BE2C (cell line): ENCODE results near the gene PDZRN4.

Experiments
- DNase-seq: peaks from one replicate; pipeline ENCODE4 v3.0.0-alpha.2; 2020
- H3K27me3 ChIP-seq: fragments of 250-450 bp; sonication (Bioruptor Pico); 2 replicates; pipeline ENCODE4 v1.5.1; 2020; ENCODE audit warnings: mild to moderate bottlenecking
- H3K36me3 ChIP-seq: fragments of 250-450 bp; sonication (Bioruptor Pico); 2 replicates; pipeline ENCODE4 v1.5.1; 2020; ENCODE audit warnings: mild to moderate bottlenecking
- H3K4me1 ChIP-seq: fragments of 250-450 bp; sonication (Bioruptor Pico); 2 replicates; pipeline ENCODE4 v1.5.1; 2020
- H3K4me3 ChIP-seq: 2 replicates; pipeline ENCODE4 v1.5.1; 2011; ENCODE audit warnings: low read depth, low read length
- H3K9me3 ChIP-seq: fragments of 250-450 bp; sonication (Bioruptor Pico); 2 replicates; pipeline ENCODE4 v1.5.1; 2020
- CTCF ChIP-seq: IDR thresholded peaks from 2 replicates; pipeline ENCODE4 v1.5.1; 2012; ENCODE audit warnings: mild to moderate bottlenecking, low read depth, low read length

PDZRN4 gene

DNA sequence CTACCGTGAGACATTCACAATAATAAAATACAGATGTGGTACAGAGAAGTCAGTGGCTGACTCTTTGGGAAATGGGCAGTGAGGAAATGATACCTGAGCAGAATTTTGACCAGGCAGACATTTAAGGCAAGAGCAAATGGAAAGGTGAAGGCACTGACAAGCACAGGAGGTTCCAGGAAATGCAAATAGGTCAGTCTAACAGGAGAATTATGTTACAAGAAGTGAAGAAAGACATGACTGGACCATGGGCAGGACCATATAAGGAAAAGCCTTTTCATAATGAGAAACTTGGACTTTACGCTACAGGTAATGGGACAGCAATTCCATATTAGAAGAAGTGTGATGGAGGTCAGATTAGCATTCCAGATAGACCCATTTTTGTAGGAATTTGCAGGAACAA is 338.9 kb downstream of the PDZRN4 start:
- TF ChIP-seq CTCF = no peak
- DNase-seq = no peak
- Histone ChIP-seq H3K9me3 (no peaks in the 10 kb centered on the region), H3K36me3 (no peaks in the 10 kb centered on the region), H3K4me3 (no peak overlapping the region), H3K4me1 (no peaks in the 10 kb centered on the region), H3K27me3 (no peaks in the 10 kb centered on the region)

DNA sequence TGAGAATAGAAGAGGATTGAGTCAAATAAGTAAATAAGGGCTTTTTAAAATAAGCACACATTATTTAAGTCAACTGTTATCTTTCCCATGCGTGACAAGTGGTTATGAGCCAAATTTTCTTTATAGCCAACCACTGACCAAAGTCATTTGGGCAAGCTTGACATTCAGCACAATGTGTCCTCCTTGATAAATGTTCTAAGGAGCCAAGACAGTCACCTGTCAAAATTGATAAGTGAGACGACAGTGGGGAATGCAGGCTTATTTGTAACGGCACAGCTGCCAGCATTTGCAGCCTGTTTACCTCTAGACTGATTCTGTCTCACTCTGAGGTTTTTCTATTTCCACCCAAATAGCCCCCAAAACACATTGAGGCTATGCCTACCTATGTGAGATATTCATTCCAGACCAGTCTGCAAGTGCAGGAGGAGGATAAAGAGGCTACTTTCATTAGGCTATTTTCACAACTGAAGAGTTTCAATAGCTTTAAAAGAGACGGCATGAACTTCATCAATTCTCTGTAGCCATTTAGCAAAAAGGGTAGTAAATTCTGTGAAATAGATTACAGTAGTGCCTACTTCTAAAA is 339.5 kb downstream of the PDZRN4 start:
- no peak overlapping the region for H3K4me3 ChIP-seq
- no peaks in the 10 kb centered on the region for H3K27me3 ChIP-seq
- TF ChIP-seq CTCF = no peak
- no peaks in the 10 kb centered on the region for H3K36me3 ChIP-seq
- no peak for DNase-seq
- no peaks in the 10 kb centered on the region for H3K4me1 ChIP-seq
- H3K9me3 ChIP-seq = no peaks in the 10 kb centered on the region

DNA sequence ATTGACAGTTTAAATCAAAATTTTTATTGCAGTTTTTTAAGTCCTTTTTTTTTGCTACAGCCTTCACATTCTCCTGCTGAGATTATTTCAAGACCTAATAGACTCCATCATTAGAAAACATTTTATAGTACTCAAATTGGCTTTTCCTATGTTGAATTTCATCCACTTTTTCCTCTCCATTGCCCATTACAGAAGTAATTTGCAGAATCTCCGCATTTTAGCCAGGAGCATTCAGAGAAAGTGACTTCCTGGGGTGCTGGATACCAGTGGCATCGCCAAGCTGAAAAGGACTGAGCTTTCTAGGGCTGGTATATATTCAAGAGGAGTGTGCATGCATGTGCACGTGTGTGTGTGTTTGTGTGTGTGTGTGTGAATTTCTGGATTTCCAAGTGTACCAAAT is 340.8 kb downstream of the PDZRN4 start:
- TF ChIP-seq CTCF = no peak
- Histone ChIP-seq H3K9me3 (no peaks in the 10 kb centered on the region), H3K4me3 (no peak overlapping the region), H3K4me1 (no peaks in the 10 kb centered on the region), H3K36me3 (no peaks in the 10 kb centered on the region), H3K27me3 (no peaks in the 10 kb centered on the region)
- DNase-seq = no peak

- Histone ChIP-seq H3K4me1 (no peaks in the 10 kb centered on the region), H3K27me3 (no peaks in the 10 kb centered on the region), H3K4me3 (no peak overlapping the region), H3K9me3 (no peaks in the 10 kb centered on the region), H3K36me3 (no peaks in the 10 kb centered on the region)
- no peak for TF ChIP-seq CTCF
- no peak for DNase-seq
Observed at GRCh38 chr12:41530441-41530840, 342.3 kb downstream of the PDZRN4 start.

GRCh38 chr12:41531147-41531829 is 343.2 kb downstream of the PDZRN4 start:
- H3K36me3 ChIP-seq = no peaks in the 10 kb centered on the region
- TF ChIP-seq CTCF = no peak
- H3K4me1 ChIP-seq = no peaks in the 10 kb centered on the region

DNA sequence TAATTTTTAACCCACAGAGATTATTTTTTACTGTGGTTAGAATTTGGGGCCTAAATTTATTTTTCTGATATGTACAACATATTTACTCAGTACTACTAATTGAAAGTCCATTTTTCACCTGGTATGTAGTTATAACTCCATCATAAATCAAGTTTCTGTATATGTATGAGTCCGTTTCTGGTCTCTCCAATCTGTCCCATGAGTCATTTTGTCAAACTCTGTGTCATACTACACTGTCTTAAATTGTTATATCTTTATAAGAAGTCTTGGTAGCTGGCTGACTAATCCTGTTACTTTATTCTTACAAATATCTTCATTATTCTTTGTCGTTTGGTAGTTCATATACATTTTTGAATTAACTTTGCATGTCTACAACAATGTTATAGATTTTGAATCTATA is 344.0 kb downstream of the PDZRN4 start:
- no peaks in the 10 kb centered on the region for H3K9me3 ChIP-seq
- TF ChIP-seq CTCF = no peak
- H3K4me1 ChIP-seq = no peaks in the 10 kb centered on the region
- no peaks in the 10 kb centered on the region for H3K36me3 ChIP-seq
- DNase-seq = no peak
- no peak overlapping the region for H3K4me3 ChIP-seq
- no peaks in the 10 kb centered on the region for H3K27me3 ChIP-seq

More at GRCh38 chr12:41531147-41531829, 343.2 kb downstream of the PDZRN4 start:
- Histone ChIP-seq H3K9me3 (no peaks in the 10 kb centered on the region), H3K4me3 (no peak overlapping the region), H3K27me3 (no peaks in the 10 kb centered on the region)
- no peak for DNase-seq
